Measurements from ENCODE around the gene EVA1B. TPM values are rescaled to one million over a fixed set of nuclear protein-coding genes. Genes with fewer than 3 reads are reported as not detected.

Gene EVA1B
- total RNA-seq, 4 donors from 2014 or later = 19.2 to 96.0 (median 73.8) TPM

- TF ChIP-seq CTCF (IDR thresholded peaks at IDR 0.05; ENCODE audit: low read depth) = no peak
These were observed 28.9 kb upstream of the EVA1B start for GRCh38 chr1:36352125-36352909.

DNA sequence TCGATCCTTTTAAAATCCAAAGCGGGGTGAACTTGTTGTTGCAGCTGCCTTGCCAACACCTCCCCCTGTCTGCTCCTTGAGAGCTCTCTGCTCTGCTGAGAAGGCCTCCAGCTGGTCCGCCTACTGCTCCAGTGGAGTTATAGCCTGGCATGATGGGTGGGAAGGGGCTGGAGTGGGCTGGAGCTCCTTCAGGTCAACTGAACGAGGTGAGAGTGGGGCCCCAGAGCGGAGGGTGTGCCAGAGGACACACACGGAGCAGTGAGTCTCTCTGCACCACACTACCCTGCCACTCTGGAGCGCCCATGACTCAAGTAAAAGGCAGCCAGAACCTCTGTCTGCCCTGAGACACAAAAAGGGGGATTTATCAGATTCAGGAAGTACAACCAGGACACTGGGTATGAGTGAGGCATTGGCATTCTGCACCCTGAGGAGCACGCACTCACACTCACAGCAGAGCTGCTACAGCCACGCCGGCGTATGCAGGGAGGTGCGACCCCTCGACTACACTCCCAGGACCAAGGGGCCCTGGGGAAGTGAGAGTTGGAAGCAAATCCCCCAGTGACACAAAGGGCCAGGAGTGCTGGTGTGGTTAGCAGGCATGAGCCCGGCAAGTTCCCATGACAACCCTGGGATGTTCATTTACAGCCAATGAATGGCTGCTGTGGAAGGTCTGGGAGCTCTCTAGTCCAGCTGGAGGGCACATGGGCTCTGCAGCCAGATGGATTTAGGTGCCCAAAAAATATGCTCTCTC is 28.0 kb upstream of the EVA1B start:
- TF ChIP-seq CTCF (IDR thresholded peaks at IDR 0.05; ENCODE audit: low read depth) = no peak

DNA sequence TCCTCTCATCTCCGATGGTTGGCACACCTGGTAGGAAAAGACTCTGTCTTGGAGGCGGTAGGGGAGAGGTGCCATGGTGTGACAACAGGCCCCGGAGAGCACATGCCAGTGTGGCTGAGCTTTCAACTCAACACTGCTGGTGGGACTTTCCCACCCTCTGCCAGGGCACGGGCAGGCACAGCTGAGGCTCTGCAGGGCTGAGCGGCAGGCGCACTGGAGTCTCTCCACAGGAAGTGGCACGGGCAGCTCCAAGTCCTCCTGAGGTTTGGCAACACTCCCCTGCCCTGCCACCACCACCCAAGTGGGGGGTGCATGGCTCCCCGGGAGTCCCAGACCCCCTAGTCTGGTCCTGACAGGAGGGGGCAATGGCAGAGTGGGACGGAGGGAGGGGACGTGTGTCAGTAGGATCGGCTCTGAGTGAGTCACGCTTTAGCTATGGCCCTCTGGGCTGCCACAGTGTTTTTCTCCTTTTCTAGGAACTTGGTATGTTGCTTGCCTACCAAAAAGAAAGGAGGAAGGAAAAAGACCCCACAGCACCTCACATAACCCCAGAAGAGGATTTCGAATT is 27.3 kb upstream of the EVA1B start:
- TF ChIP-seq CTCF (IDR thresholded peaks at IDR 0.05; ENCODE audit: low read depth) = no peak

DNA sequence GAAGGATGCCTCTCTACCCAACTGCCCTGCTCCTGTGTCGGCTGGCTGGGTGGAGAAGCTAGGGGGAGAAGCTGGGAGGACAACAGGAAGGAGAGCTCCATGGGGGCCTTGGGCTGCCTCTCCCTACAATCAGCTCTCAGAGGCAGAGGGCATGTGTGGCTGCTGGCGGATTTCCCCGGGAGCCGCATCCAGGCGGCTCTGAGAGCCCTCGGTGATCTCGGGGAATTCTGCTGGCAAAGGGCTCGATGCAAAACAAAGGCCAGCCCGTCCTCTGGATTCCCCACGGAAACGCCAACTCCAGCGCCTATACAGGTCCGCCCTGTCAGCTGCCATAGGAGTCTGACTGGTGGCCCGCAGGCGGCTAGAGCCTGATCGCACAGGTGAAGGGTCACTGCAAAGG is 26.4 kb upstream of the EVA1B start:
- no peak for TF ChIP-seq CTCF (IDR thresholded peaks at IDR 0.05; ENCODE audit: low read depth)

- no peak for TF ChIP-seq CTCF (IDR thresholded peaks at IDR 0.05; ENCODE audit: low read depth)
These were observed 25.8 kb upstream of the EVA1B start for GRCh38 chr1:36349241-36349671.

DNA sequence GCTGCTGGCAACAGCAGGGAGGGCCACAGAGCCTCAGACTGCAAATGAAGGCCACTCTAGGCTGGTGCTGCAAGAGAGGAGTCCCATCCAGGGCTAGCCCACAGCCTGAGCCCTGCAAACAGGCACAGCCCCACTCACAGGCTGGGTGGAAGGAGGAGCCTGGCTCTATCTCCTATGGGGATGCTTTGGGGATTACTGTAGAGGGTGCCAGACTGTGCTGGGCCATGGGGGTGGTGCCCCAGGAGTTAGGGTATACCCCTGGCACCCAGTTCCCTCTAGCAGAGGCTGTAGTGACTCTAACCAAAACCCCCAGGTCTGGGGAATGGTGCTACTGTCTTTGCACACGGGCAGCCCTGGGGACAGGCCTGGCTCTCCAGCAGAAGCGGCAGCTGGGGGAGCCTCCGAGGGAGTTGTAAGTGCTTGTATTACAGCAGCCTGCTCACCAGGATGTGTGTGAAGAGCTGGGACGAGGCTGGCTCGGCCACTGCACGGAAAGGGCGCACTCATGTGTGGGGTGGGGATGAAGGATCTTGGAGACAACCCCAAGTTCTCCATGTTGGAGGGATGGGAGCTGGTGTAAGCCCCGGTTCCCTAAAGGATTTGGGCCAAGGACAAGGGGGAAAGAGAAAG is 23.4 kb upstream of the EVA1B start:
- no peak for TF ChIP-seq CTCF (IDR thresholded peaks at IDR 0.05; ENCODE audit: low read depth)

- no peak for TF ChIP-seq CTCF (IDR thresholded peaks at IDR 0.05; ENCODE audit: low read depth)
These were observed 21.9 kb upstream of the EVA1B start for GRCh38 chr1:36345353-36345752.
